Activated CD4-positive, alpha-beta T cell treated with anti-CD3 and anti-CD28 coated beads, Interleukin-2, amount 10 ng/mL, durations not matched to agents 24 days and 14 days (primary cell): Measurements from ENCODE around the gene SDHC. TPM values are rescaled to one million over a fixed set of nuclear protein-coding genes. Genes with fewer than 3 reads are reported as not detected.
"Not testable (repeated sequence)": the region's sequence is repeated elsewhere in the genome, so short reads cannot be mapped to it uniquely, and the experiment has no call there.

ENCODE experiments used
- DNase-seq: peaks from one replicate; pipeline ENCODE4 v3.0.0; 2022
- H3K27ac Mint-ChIP-seq: one replicate; pipeline ENCODE4 v1.8.0; 2022; ENCODE audit warnings: mild to moderate bottlenecking, mixed read lengths
- H3K27me3 Mint-ChIP-seq: one replicate; pipeline ENCODE4 v1.8.0; 2022; ENCODE audit warnings: mixed read lengths
- H3K36me3 Mint-ChIP-seq: one replicate; pipeline ENCODE4 v1.8.0; 2022; ENCODE audit warnings: low read depth, mild to moderate bottlenecking, mixed read lengths
- H3K4me1 Mint-ChIP-seq: one replicate; pipeline ENCODE4 v1.8.0; 2021; ENCODE audit warnings: mixed read lengths
- H3K4me3 Mint-ChIP-seq: one replicate; pipeline ENCODE4 v1.8.0; 2022; ENCODE audit warnings: mild to moderate bottlenecking, moderate library complexity, mixed read lengths
- H3K9me3 Mint-ChIP-seq: one replicate; pipeline ENCODE4 v1.8.0; 2021; ENCODE audit warnings: mixed read lengths
- intact Hi-C: fragments of 100-400 bp; cut with micrococcal nuclease; formaldehyde crosslinking; loops from one replicate; pipeline ENCODE4 v1.15.1; 2023
- total RNA-seq: library from RNA; stranded (reverse); gene quantifications from 2 replicates; pipeline ENCODE4 v1.2.3, GENCODE V29; 2022

SDHC gene
- total RNA-seq, 1 donor from 2014 or later: 174 TPM

DNA sequence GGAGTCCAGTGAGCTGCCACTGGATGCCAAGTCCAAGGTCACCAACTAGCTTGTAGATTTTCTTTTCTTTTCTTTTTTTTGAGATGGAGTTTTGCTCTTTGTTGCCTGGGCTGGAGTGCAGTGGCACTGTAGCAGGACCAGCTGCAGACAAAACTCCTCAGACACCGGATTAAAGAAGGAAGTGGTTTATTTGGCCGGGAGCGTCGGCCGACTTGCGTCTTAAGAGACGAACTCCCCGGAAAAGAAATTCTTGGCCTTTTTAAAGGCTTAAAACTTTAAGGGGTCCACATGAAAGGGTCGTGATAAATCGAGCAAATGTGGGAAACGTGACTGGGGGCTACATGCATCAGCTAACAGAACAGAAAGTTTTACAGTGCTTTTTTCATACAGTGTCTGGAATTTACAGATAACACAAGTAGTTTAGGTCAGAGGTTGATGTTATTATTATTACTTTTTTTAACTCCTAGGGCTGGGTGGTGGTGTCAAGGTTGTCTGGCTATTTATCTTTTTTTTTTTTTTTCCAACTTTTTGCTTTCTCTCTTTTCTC is 89.9 kb downstream of the SDHC start:
- Mint-ChIP-seq H3K4me3 (peak overlapping the region; percentile 17), H3K27ac (no peak overlapping the region), H3K27me3 (peaks cover 3% of the 10 kb centered on the region), H3K9me3 (peaks cover 3% of the 10 kb centered on the region), H3K36me3 (peaks cover 17% of the 10 kb centered on the region), H3K4me1 (peaks cover 27% of the 10 kb centered on the region)
- intact Hi-C loops: no loop called here
- no peak for DNase-seq

DNA sequence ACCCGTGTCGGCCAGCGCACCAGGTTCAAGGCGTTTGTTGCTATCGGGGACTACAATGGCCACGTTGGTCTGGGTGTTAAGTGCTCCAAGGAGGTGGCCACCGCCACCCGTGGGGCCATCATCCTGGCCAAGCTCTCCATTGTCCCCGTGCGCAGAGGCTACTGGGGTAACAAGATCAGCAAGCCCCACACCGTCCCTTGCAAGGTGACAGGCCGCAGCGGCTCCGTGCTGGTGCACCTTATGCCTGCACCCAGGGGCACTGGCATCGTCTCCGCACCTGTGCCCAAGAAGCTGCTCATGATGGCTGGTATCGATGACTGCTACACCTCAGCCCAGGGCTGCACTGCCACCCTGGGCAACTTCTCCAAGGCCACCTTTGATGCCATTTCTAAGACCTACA is 92.4 kb downstream of the SDHC start:
- H3K36me3 Mint-ChIP-seq, H3K27ac Mint-ChIP-seq, H3K4me3 Mint-ChIP-seq, H3K9me3 Mint-ChIP-seq, DNase-seq, intact Hi-C loops, H3K27me3 Mint-ChIP-seq: not testable (repeated sequence)
- peaks cover 27% of the 10 kb centered on the region for H3K4me1 Mint-ChIP-seq

GRCh38 chr1:161407451-161407985 is 93.3 kb downstream of the SDHC start:
- Mint-ChIP-seq H3K27ac (no peak overlapping the region), H3K36me3 (peaks cover 3% of the 10 kb centered on the region), H3K27me3 (no peaks in the 10 kb centered on the region), H3K9me3 (no peaks in the 10 kb centered on the region), H3K4me3 (no peak overlapping the region), H3K4me1 (peaks cover 26% of the 10 kb centered on the region)
- no peak for DNase-seq
- intact Hi-C loops: no loop called here

DNA sequence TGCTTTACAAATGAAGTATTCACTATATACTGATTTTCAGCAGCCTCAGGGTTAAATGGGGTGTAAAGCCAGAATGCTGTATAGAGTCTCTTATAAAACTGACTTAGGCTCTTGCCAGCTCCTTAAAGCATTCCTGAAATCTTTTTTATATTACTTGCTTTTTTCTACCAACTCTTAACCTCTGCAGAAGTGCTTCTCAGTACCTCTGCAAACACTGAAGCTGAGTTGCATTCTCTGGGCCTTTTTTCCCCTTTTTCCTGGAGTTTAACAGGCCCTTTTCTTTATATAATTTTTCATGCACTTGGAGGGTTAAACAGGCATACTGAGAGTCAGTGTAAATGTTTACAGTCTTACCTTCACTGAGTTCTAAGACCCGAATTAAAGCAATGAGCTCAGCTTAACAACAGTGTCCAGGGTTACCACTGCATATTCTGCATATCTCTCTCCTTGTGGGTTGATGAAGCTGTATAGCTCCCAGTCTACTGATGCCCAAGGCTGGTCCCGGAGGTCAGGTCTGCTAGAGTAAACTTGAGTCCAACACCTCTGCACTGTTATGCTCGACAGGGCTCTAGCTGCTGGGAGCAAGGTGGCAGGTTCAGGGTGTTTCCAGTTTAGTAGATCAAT is 94.4 kb downstream of the SDHC start:
- H3K4me3 Mint-ChIP-seq: no peak overlapping the region
- peaks cover 3% of the 10 kb centered on the region for H3K36me3 Mint-ChIP-seq
- intact Hi-C loops: loop anchor here (1.0 kb wide), 1 partner anchor 9 kb away; no protein-coding TSS in a partner anchor
- peaks cover 22% of the 10 kb centered on the region for H3K4me1 Mint-ChIP-seq
- no peaks in the 10 kb centered on the region for H3K27me3 Mint-ChIP-seq
- H3K9me3 Mint-ChIP-seq: no peaks in the 10 kb centered on the region
- no peak overlapping the region for H3K27ac Mint-ChIP-seq
- DNase-seq: no peak

- H3K36me3 Mint-ChIP-seq, H3K9me3 Mint-ChIP-seq, H3K27me3 Mint-ChIP-seq: not testable (repeated sequence)
- intact Hi-C loops: loop anchor here (1.0 kb wide), 1 partner anchor 11 kb away; no protein-coding TSS in a partner anchor
- DNase-seq: peak; percentile 74
- Mint-ChIP-seq H3K4me3 (peak overlapping the region; percentile 24), H3K4me1 (peaks cover 18% of the 10 kb centered on the region), H3K27ac (peak overlapping the region; percentile 63)
These were observed 95.9 kb downstream of the SDHC start for GRCh38 chr1:161409848-161410635.

GRCh38 chr1:161410636-161410970 is 96.4 kb downstream of the SDHC start:
- H3K4me3 Mint-ChIP-seq, H3K9me3 Mint-ChIP-seq, H3K36me3 Mint-ChIP-seq, H3K27me3 Mint-ChIP-seq, DNase-seq, intact Hi-C loops: not testable (repeated sequence)
- Mint-ChIP-seq H3K27ac (peak overlapping the region; percentile 63), H3K4me1 (peaks cover 18% of the 10 kb centered on the region)

Other genes starting within 250 kb of the SDHC start
- 134 and 139 TPM in 2 replicates for gene ARHGAP30, start 244.5 kb upstream of the SDHC start, total RNA-seq
- 0.05 TPM in 1 of 2 replicates, not detected in the other for gene NECTIN4, start 224.8 kb upstream of the SDHC start, total RNA-seq
- gene KLHDC9, start 216.0 kb upstream of the SDHC start, total RNA-seq: not detected in 2 replicates
- gene PFDN2, start 196.3 kb upstream of the SDHC start, total RNA-seq: 173 and 178 TPM in 2 replicates
- 46.7 and 48.2 TPM in 2 replicates for gene NIT1, start 196.3 kb upstream of the SDHC start, total RNA-seq
- 45.7 and 46.2 TPM in 2 replicates for gene DEDD, start 181.7 kb upstream of the SDHC start, total RNA-seq
- gene UFC1, start 160.4 kb upstream of the SDHC start, total RNA-seq: 84.2 and 86.6 TPM in 2 replicates
- 32.7 and 34.7 TPM in 2 replicates for gene USP21, start 154.9 kb upstream of the SDHC start, total RNA-seq
- gene PPOX, start 148.0 kb upstream of the SDHC start, total RNA-seq: 28.6 and 31.1 TPM in 2 replicates
- gene B4GALT3, start 136.9 kb upstream of the SDHC start, total RNA-seq: 65.1 and 69.9 TPM in 2 replicates
- gene ADAMTS4, start 115.3 kb upstream of the SDHC start, total RNA-seq: 0.33 and 0.66 TPM in 2 replicates
- gene NDUFS2, start 112.0 kb upstream of the SDHC start, total RNA-seq: 88.4 and 89.6 TPM in 2 replicates
- 0.63 TPM in 1 of 2 replicates, not detected in the other for gene FCER1G, start 99.1 kb upstream of the SDHC start, total RNA-seq
- not detected in 2 replicates for gene APOA2, start 90.8 kb upstream of the SDHC start, total RNA-seq
- 25.6 and 28.4 TPM in 2 replicates for gene TOMM40L, start 88.3 kb upstream of the SDHC start, total RNA-seq
- gene NR1I3, start 76.2 kb upstream of the SDHC start, total RNA-seq: not detected in 2 replicates
- 0.14 TPM in 1 of 2 replicates, not detected in the other for gene PCP4L1, start 55.6 kb upstream of the SDHC start, total RNA-seq
- 2.8 and 3.0 TPM in 2 replicates for gene MPZ, start 4.4 kb upstream of the SDHC start, total RNA-seq
- not detected in 2 replicates for gene CFAP126, start 53.5 kb downstream of the SDHC start, total RNA-seq
- not detected in 2 replicates for gene FCGR2A, start 191.1 kb downstream of the SDHC start, total RNA-seq
- 0.91 and 1.2 TPM in 2 replicates for gene HSPA6, start 210.2 kb downstream of the SDHC start, total RNA-seq
- gene FCGR3A, start 235.4 kb downstream of the SDHC start, total RNA-seq: not detected in 2 replicates